NCI-H510A (cell line): ENCODE data around the gene TMEM219.
A peak's percentile ranks its signal among the peaks of the same experiment; 100 is the strongest.
"Not testable (repeated sequence)": the region's sequence is repeated elsewhere in the genome, so short reads cannot be mapped to it uniquely, and the experiment has no call there.

ENCODE experiments used
- DNase-seq: peaks from one replicate; lab custom pipeline; 2025; lab: John Stamatoyannopoulos, UW

Gene TMEM219

GRCh38 chr16:29961479-29962343 lies at the start of gene TMEM219:
TSS of gene TMEM219 (plus strand) at chr16:29962079. CDS start at chr16:29963144, 1,065 bp downstream.
- peak; percentile 84 for DNase-seq

- DNase-seq: no peak
These were observed 49.8 kb upstream of the TMEM219 start for GRCh38 chr16:29912087-29912486.

- no peak for DNase-seq
These were observed 48.4 kb upstream of the TMEM219 start for GRCh38 chr16:29913514-29913913.

- DNase-seq: no peak
These were observed 46.2 kb upstream of the TMEM219 start for GRCh38 chr16:29915590-29916247.

GRCh38 chr16:29916979-29917378 lies 44.9 kb upstream of the TMEM219 start:
- no peak for DNase-seq

- DNase-seq: no peak
These were observed 41.4 kb upstream of the TMEM219 start for GRCh38 chr16:29920288-29921033.

GRCh38 chr16:29921034-29921385 lies 40.9 kb upstream of the TMEM219 start:
- DNase-seq: no peak

- no peak for DNase-seq
These were observed 39.6 kb upstream of the TMEM219 start for GRCh38 chr16:29922326-29922725.

- DNase-seq: no peak
These were observed 38.8 kb upstream of the TMEM219 start for GRCh38 chr16:29922986-29923501.

- DNase-seq: no peak
These were observed 36.6 kb upstream of the TMEM219 start for GRCh38 chr16:29925105-29925756.

- peak; percentile 89 for DNase-seq
These were observed 35.8 kb upstream of the TMEM219 start, which contains the start of gene KCTD13 for GRCh38 chr16:29925781-29926710. TSS of gene KCTD13 (minus strand) at chr16:29926226. CDS start at chr16:29926033, 193 bp downstream.

GRCh38 chr16:29926711-29927052 lies 35.2 kb upstream of the TMEM219 start:
- no peak for DNase-seq

GRCh38 chr16:29927070-29927905 lies 34.6 kb upstream of the TMEM219 start:
- no peak for DNase-seq

GRCh38 chr16:29931750-29932149 lies 30.1 kb upstream of the TMEM219 start:
- DNase-seq: not testable (repeated sequence)

GRCh38 chr16:29940656-29941055 lies 21.2 kb upstream of the TMEM219 start:
- no peak for DNase-seq

- DNase-seq: peak; percentile 54
These were observed 17.8 kb upstream of the TMEM219 start for GRCh38 chr16:29943846-29944799.

- DNase-seq: no peak
These were observed 14.0 kb upstream of the TMEM219 start for GRCh38 chr16:29947897-29948296.

GRCh38 chr16:29950806-29951461 lies 10.9 kb upstream of the TMEM219 start:
- no peak for DNase-seq
